ENCODE measurements around the gene KIF1A. TPM values are rescaled to one million over a fixed set of nuclear protein-coding genes. Genes with fewer than 3 reads are reported as not detected.

Gene KIF1A
- 0.07 and 0.33 TPM in 2 replicates for total RNA-seq

GRCh38 chr2:240819858-240820606 lies at the start of gene KIF1A:
KIF1A (minus strand) TSS chr2:240820219; CDS start chr2:240797752, 22,467 bp downstream.

GRCh38 chr2:240868286-240869108 lies 48.5 kb upstream of the KIF1A start, which contains the start of gene AGXT:
AGXT (plus strand) TSS chr2:240868824; CDS start chr2:240868866, 42 bp downstream.

GRCh38 chr2:240691631-240692420 lies 128.2 kb downstream of the KIF1A start, which contains the start of gene AQP12A:
AQP12A (plus strand) TSS chr2:240691866; CDS start chr2:240691914, 48 bp downstream.

DNA sequence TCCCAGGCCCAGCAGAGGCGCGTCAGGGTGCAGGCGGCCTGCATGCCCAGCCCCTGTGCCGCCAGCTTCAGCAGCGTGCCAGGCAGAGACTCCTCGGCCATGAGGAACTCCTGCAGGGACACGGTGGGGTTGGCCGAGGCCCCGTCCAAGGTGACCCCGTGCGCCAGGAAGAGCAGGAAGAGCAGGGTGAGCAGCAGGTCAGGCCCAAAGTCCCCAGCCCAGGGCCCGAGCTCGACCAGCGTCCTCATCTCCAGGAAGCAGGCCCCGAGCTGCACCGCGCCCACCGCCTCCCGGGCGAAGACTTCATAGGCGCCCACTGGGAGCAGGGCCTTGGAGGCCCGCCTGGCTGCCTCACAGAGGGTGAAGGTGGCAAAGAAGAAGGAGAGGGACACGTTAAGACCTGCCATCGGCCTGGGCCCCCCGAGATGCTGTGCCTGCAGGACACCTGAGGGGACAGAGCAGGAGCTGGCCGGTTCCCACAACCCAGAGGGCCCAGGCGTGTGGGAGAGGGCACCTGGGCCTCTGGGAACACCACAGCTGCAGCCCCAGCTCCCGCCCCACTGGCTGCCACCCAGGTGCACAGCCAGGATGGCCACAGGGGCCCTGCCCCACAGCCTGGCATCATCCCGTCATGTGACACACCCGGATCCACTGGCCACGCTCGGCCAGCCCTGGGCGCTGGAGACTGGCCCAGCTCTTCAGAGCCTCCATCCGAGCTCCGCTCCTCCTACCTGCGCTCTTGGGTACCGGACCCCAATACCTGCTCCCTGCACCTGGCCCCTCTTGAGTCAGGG lies 137.4 kb downstream of the KIF1A start, which contains the start of gene AQP12B:
Gene AQP12B, minus strand, starts transcription at position 455 of the 794 bp plus-strand sequence. Its CDS starts 48 bp downstream, at position 407.

Other genes starting within 250 kb of the KIF1A start
- gene CAPN10, start 233.5 kb downstream of the KIF1A start, total RNA-seq: 20.8 and 33.1 TPM in 2 replicates
- 0.85 and 2.0 TPM in 2 replicates for gene GPR35, start 194.7 kb downstream of the KIF1A start, total RNA-seq
- not detected in 2 replicates for gene AQP12B, start 137.3 kb downstream of the KIF1A start, total RNA-seq
- not detected in 2 replicates for gene AQP12A, start 128.4 kb downstream of the KIF1A start, total RNA-seq
- not detected in 2 replicates for gene AGXT, start 48.6 kb upstream of the KIF1A start, total RNA-seq
- gene MAB21L4, start 75.9 kb upstream of the KIF1A start, total RNA-seq: not detected in 2 replicates
- 0.13 TPM in 1 of 2 replicates, not detected in the other for gene CROCC2, start 86.1 kb upstream of the KIF1A start, total RNA-seq
- gene SNED1, start 178.4 kb upstream of the KIF1A start, total RNA-seq: 35.9 and 62.5 TPM in 2 replicates